Activated effector memory CD4-positive, alpha-beta T cell treated with anti-CD3 and anti-CD28 coated beads, Interleukin-2, amount 50 U/mL, for 16 hours (primary cell): ENCODE measurements around the gene USP5.
A peak's percentile ranks its signal among the peaks of the same experiment; 100 is the strongest.
"Not testable (repeated sequence)": the region's sequence is repeated elsewhere in the genome, so short reads cannot be mapped to it uniquely, and the experiment has no call there.

Experiments used
- DNase-seq: peaks from one replicate; pipeline ENCODE4 v3.0.0-alpha.2; 2020

The USP5 gene

DNA sequence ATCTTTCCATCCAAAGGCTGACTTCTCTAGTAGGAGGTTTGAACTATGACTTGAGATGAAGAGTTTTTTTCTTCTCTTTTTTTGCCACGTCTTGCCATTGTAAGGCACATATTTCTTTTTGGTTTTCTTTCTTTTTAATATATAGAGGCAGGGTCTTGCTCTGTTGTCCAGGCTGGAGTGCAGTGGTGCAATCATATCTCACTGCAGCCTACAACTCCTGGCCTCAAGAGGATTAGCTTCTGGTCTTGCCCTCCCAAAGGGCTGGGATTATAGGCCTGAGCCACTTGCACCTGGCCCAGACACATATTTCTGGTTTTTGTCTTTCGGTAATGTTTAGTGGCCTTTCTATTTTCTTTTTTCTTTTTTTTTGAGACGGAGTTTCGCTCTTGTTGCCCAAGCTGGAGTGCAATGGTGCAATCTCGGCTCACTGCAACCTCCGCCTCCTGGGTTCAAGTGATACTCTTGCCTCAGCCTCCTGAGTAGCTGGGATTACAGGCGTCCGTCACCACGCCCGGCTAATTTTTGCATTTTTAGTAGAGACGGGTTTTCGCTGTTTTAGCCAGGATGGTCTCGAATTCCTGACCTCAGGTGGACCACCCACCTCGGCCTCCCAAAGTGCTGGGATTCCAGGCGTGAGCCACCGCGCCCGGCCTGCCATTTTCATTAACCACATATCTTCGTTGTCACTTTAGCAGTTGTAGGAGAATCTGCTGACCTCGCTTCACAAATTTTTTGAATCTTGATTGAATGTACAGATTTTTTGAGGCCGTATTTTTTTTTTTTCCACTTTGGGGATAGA lies 38.0 kb downstream of the USP5 start:
- DNase-seq = not testable (repeated sequence)

DNA sequence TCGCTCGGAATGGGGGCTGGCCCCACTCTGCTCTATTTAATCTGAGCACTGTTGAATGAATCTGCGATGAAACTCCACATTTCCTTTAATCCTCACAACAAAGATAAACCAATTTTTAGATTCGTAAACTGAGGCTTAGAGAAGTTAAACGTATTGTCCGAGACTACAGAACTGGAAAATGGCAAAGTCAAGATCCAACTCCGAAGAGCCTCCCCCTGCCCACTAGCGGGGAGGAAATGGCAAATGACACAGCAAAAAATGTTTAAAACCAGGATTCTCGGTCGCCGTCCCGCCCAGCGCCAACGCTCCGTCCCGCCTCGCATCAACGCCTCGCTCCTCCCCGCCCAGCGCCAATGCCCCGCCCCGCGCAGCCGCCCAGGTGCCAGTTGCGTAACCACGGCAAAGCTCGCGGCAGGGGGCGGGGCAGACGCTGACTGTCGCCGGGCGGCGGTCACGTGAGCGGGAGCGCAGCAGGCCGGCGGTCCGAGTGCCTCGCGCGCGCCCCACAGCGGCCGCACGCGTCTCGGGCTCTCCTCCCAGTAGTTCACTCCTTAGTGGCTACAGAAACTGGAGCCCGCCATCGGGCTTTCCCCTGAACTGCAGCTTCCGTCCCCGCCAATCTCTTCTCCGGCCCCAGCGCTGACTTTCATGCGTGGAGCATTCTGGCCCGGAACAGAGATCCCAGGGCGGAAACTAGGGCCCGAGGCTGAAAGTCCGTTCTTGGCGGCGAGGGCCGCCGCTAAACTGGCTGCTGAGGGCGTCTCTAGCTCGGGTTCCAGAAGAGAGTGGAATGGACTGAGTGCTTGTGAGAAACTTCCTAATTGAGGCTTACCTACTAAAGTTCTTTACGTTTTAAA lies 39.1 kb downstream of the USP5 start:
- peak; percentile 100 for DNase-seq

DNA sequence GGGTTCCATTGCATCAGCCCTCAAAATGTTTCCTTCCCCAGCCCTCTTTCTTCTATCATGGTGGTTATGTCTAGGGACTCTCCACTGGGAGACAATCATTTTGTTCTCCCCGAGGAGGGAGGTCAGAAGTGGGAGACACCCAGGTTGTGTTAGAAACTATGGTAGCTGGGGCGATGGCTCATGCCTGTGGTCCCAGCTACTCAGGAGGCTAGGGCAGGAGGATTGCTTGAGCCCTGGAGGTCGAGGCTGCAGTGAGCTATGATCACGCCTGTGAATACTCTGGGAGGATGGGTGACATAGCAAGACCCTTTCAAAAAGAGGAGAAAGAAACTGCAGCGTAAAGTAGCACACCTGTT lies 39.7 kb downstream of the USP5 start:
- no peak for DNase-seq

- DNase-seq = not testable (repeated sequence)
Measured at GRCh38 chr12:6892683-6893082, 40.7 kb downstream of the USP5 start.

DNA sequence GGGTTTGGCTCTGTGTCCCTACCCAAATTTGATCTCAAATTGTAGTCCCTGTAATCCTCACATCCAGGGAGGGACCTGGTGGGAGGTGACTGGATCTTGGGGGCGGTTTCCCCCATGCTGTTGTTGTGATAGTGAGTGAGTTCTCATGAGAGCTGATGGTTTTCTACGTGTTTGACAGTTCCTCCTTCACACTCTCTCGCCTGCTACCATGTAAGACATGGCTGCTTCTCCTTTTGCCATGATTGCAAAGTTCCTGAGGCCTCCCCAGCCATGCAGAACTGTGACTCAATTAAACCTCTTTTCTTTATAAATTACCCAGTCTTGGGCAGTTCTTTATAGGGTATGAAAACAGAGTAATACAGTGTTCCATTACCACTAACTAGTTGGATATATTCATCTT lies 42.4 kb downstream of the USP5 start:
- no peak for DNase-seq

GRCh38 chr12:6896846-6897435 lies 45.0 kb downstream of the USP5 start:
- DNase-seq = no peak

- no peak for DNase-seq
Measured at GRCh38 chr12:6899427-6899826, 47.5 kb downstream of the USP5 start.

DNA sequence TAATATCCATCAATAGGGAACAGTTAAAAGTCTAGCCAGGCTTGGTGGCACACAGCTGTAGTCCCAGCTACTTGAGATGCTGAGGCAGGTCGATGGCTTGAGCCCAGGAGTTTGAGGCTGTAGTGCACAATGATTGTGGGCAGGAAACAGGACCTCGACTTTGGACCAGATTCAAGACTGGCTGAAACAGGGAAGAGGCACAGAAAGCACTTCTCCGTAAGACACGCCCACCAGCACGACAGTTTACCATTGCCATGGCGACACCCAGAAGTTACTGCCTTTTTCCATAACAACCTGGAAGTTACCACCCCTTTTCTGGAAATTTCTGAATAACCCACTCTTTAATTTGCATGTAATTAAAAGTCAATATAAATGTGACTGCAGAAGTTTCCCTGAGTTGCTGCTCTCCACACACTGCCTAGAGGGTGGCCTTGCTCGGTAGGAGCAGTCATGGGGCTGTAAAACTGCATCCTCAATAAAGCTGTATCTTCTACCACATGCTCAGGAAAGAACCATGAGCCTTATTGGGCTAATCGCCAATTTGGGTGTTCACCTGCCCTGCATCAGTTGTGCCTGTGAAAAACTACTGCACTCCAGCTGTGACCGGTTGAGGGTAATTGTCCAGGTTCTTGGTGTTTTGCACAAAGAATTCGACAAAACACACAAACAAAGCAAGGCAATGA lies 48.0 kb downstream of the USP5 start:
- no peak for DNase-seq

- no peak for DNase-seq
Measured at GRCh38 chr12:6902448-6902847, 50.5 kb downstream of the USP5 start.

DNA sequence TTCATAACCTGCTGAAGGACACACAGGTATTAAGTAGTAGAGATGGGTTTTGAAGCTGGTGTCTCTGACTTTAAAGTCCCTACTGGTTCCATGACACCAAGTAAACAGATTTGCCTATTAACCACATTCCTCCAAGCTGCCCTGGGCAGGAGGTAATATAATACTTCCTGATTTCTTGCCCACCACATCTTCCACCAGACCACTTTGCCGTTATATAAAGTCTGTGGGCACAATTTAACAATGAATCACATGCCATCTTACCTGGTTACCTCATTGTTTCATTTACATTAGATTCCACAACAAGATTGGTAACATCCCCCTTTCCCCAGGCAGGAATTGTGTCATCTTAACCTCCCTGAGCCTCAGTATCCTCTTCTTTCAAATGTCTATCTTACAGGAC lies 51.8 kb downstream of the USP5 start:
- no peak for DNase-seq

DNA sequence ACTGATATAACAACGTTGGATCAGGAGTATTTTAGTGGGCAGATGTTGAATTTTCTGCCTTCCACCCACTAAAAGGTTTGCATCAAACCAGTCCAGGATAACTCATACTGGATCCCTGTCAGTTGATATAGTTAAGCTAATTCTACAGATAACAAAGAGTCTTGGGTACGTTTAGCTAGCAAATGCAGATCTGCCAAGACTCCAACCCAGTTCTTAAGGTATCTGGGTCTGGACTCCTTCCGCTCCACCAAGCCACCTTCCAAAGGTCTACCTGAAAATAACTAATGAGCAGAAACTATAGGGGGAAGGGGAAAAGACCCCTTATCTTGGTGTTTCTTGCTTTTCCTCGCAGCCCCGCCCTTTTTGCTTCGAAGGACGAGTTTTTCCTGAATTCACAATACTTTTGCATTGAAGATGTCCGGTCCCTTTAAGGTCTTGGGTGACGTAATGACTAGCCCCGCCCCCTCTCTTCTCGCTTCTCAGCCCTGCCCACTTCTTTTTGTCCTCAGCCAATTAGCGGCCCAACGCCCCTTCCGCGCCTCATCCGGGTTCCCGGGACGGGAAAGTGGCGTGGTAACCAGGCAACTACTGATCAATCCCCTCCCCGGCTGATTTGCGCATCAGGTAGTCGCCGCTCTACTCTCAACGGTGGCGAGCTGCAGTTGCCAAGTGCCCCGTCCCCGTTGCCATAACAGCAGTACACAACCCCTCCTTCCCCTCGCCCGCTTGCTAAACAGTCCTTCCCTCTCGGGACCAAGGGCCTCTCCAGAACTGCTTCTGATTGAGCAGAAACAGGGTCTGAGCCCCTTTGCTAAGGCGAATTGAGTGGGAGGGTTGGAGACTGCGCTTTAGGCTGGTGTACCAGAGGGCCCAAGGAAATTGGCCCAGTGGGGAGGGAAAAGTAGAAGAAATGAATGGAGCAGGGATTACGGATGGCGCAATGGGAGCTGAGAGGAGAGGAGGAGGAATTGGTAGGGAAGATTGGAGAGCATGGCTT lies 52.6 kb downstream of the USP5 start, which contains the start of gene LRRC23:
LRRC23 (plus strand) TSS at position 543 of the 997 bp plus-strand sequence. CDS start 812 bp downstream, outside the sequence.
- DNase-seq = peak; percentile 99

DNA sequence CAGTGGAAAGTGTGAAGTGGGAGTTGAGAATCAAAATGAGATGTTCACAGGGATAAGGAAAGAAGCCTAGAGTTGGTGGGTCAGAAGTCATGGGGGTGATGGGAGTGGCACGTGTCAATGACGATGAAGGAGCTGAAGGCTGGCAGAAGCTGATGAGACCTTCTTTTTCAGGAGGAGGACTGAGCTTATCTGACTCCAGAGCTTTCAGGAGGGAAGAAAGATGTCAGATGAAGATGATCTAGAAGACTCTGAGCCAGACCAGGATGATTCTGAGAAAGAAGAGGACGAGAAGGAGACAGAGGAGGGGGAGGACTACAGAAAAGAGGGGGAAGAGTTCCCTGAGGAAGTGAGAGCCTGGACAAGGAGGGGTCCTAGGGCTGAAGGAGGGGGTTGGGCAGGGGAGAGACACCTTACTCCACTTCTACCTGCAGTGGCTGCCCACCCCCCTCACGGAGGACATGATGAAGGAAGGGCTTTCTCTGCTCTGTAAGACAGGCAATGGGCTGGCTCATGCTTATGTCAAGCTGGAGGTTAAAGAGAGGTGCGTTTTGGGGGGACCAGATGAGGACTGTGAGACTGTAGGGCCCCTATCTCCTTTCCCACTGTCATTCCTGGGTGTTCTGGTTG lies 53.6 kb downstream of the USP5 start:
- no peak for DNase-seq

GRCh38 chr12:6908141-6908540 lies 56.2 kb downstream of the USP5 start:
- DNase-seq = not testable (repeated sequence)

DNA sequence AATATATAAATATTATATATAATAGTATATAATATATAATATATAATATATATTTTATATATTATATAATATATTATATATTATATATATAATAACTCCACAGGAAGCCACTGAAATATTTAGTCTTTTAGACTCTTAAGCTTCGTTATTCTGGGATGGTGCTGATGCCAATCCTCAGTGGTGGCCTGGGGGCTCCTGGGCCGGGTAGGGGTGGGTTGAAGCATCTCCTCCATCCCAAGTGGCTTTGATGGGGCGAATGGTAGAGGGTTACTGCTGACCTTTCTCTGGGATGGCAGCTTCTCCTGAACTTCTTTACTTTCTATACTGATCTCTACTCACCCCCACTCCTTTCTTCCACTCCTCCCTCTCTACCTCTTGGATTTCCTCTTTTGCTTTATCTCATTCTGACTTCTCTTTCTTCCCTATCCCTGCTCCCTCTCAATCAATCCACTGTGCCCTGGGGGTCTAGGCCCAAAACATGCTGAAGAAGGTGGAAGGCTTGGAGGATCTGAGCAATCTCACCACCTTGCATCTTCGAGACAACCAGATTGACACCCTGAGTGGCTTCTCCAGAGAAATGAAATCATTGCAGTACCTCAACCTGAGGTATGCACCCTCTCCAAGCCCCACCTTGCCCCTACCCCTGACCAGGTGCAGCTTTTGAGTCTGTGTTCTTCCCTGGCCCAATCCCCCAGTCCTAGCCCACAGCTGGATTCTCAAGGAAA lies 57.6 kb downstream of the USP5 start:
- no peak for DNase-seq

DNA sequence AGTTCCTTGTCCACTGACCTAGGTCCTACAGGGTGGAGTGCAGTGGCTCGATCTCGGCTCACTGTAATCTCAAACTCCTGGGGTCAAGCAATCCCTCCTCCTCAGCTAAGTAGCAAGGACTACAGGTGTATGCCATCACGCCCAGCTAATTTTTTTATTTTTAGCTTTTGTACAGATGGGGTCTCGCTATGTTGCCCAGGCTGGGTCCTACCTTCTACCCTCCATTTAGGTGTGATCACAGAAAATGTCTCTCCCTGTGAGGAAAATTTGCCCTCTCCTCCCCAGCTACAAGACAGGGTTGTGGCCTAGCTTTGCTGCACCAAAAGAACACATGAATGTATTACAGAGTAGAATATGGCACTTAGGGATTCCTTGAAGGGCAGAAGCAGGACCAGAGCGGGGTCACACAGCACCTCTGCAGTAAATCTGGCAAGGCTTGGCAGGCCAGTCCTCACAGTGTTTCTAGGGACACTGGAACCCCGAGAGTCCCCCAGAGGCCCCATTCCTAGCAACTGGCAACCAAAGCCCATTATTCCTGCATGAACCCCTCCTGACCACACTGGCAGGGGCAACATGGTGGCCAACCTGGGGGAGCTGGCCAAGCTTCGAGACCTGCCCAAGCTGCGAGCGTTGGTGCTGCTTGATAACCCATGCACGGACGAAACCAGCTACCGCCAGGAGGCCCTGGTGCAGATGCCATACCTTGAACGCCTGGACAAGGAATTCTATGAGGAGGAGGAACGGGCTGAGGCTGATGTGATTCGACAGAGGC lies 60.4 kb downstream of the USP5 start:
- no peak for DNase-seq

DNA sequence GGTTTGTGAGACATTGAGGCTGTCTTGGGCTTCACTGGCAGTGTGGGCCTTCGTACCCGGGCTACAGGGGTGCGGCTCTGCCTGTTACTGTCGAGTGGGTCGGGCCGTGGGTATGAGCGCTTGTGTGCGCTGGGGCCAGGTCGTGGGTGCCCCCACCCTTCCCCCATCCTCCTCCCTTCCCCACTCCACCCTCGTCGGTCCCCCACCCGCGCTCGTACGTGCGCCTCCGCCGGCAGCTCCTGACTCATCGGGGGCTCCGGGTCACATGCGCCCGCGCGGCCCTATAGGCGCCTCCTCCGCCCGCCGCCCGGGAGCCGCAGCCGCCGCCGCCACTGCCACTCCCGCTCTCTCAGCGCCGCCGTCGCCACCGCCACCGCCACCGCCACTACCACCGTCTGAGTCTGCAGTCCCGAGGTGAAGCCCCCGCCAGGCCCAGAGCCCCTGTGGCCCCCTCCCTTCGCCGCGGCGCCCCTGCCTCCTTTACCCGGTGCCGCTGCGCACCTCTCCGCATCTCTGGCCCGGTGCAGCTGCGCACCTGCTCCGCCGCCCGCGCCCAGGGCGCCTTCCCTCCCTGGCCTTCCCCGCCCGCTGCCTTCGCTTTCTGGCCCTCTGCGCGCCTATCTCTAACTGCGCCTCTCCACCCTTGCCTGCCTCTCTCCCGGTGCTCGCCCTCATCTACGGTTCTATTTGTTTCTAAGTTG lies 62.4 kb downstream of the USP5 start, which contains the start of gene ENO2:
ENO2 (plus strand) TSS at position 335 of the 701 bp plus-strand sequence. CDS start 1,253 bp downstream, outside the sequence.
- DNase-seq = peak; percentile 94

DNA sequence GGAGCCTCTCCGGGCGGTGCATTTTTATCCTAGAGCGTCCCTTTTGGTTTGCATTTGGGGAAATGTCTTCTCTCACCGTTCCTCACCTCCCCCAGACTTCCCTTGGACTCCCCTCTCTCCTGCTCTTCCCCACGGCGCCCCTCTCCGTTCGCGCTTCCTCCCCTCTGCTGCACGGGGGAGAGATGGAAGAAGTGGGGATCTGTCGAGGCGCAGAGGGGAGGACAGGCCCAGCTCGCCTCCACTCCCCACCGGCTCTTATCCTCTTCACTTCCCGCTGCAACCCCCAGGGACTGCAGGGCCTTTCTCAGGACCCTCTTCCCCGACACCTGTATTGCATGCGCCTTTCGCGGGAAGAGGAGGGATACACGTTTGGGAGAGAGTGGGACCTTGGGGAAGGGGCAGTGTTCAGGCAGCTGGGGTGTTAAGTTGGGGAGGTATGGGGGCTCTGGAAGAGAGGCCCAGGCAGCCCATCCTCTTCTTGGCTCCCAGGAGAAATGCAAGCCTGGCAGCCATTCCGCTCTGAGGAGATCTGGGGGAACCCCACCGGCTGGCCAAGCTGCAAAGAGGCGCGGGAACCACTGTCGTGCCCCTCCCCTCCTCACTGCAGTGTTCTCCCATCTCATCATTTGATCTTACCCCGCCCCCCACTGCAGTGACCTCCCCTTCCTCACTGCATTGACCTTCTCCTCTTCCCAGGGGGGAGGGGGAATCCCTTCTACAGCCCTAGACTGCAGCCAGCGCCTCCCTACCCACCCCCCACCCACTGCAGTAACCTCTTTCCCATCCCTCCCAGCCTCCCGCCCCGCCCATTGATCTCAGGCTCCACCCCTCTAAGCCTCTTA lies 63.2 kb downstream of the USP5 start:
- DNase-seq = no peak

- no peak for DNase-seq
Measured at GRCh38 chr12:6915789-6916285, 63.9 kb downstream of the USP5 start.
